BJ (cell line): Measurements from ENCODE around the gene JSRP1. TPM values are rescaled to one million over a fixed set of nuclear protein-coding genes. Genes with fewer than 3 reads are reported as not detected.

Experiments used
- CTCF ChIA-PET: fragments of 350-600 bp; formaldehyde crosslinking; extraction: SDS; loops from one replicate; lab custom pipeline; 2021; ENCODE audit warnings: antibody characterized with exemption, inconsistent platforms; lab: Yijun Ruan, JAX
- POLR2A ChIA-PET: fragments of 300-600 bp; sonication (Branson Sonifier 250); formaldehyde crosslinking; extraction: SDS; loops from one replicate; lab custom pipeline; 2021; ENCODE audit warnings: antibody characterized with exemption; lab: Charles Lee
- DNase-seq: peaks from one replicate; pipeline ENCODE4 v3.0.0-alpha.2; 2011; ENCODE audit warnings: low read depth
- H3K27me3 ChIP-seq: 2 replicates; pipeline ENCODE4 v1.6.0; 2011; ENCODE audit warnings: low read length; ENCODE audit not compliant: control insufficient read depth, insufficient read depth
- H3K36me3 ChIP-seq: 2 replicates; pipeline ENCODE4 v1.5.1; 2011; ENCODE audit warnings: low read length; ENCODE audit not compliant: control insufficient read depth, insufficient read depth
- H3K4me3 ChIP-seq: 2 replicates; pipeline ENCODE4 v1.5.1; 2011; ENCODE audit warnings: low read depth, mild to moderate bottlenecking, control low read depth, low read length
- CTCF ChIP-seq: IDR thresholded peaks from 2 replicates; pipeline ENCODE4 v1.5.1; 2011; ENCODE audit warnings: low read depth, mild to moderate bottlenecking, control low read depth, inconsistent platforms, low read length, moderate library complexity; ENCODE audit not compliant: insufficient read depth
- polyA plus RNA-seq: library from polyadenylated mRNA; depleted of rRNA; stranded (reverse); fragments of >200 nt; gene quantifications from 2 replicates; pipeline ENCODE4 v1.2.3, GENCODE V29; 2011

JSRP1 gene
- polyA plus RNA-seq, 1 experiment = not detected

GRCh38 chr19:2239771-2240770 is 16.1 kb downstream of the JSRP1 start:
- CTCF ChIA-PET = interaction anchor here (0.9 to 3.9 kb wide), 8 partner anchors 14 to 188 kb away, joined by 4 to 14 read pairs (median 5); no protein-coding TSS in a partner anchor
- no peaks in the 10 kb centered on the region for H3K27me3 ChIP-seq
- H3K36me3 ChIP-seq = peaks cover 14% of the 10 kb centered on the region
- POLR2A ChIA-PET = no interaction called here
- TF ChIP-seq CTCF = no peak
- H3K4me3 ChIP-seq = peak overlapping the region; percentile 48
- no peak for DNase-seq

- ChIA-PET POLR2A (interaction anchor here (1.2 kb wide), 1 partner anchor 30 kb away, joined by 3 read pairs; no protein-coding TSS in a partner anchor), CTCF (interaction anchor here (0.9 to 3.9 kb wide), 9 partner anchors 14 to 397 kb away, joined by 3 to 14 read pairs (median 5); no protein-coding TSS in a partner anchor)
- no peaks in the 10 kb centered on the region for H3K27me3 ChIP-seq
- no peak for DNase-seq
- H3K36me3 ChIP-seq = peaks cover 9% of the 10 kb centered on the region
- no peak for TF ChIP-seq CTCF
- peak overlapping the region; percentile 48 for H3K4me3 ChIP-seq
Measured at GRCh38 chr19:2239173-2239572, 17.0 kb downstream of the JSRP1 start.

- Histone ChIP-seq H3K4me3 (peak overlapping the region; percentile 83), H3K36me3 (peaks cover 9% of the 10 kb centered on the region), H3K27me3 (no peaks in the 10 kb centered on the region)
- CTCF ChIA-PET = interaction anchor here (0.7 to 2.9 kb wide), 6 partner anchors 24 to 398 kb away, joined by 3 to 13 read pairs (median 4); no protein-coding TSS in a partner anchor
- POLR2A ChIA-PET = no interaction called here
- TF ChIP-seq CTCF = no peak
- no peak for DNase-seq
Measured at GRCh38 chr19:2237869-2238153, 18.4 kb downstream of the JSRP1 start.

- TF ChIP-seq CTCF = no peak
- peaks cover 12% of the 10 kb centered on the region for H3K36me3 ChIP-seq
- CTCF ChIA-PET = interaction anchor here (0.7 to 2.0 kb wide), 5 partner anchors 35 to 79 kb away, joined by 3 to 7 read pairs (median 3); no protein-coding TSS in a partner anchor
- H3K27me3 ChIP-seq = no peaks in the 10 kb centered on the region
- DNase-seq = no peak
- POLR2A ChIA-PET = no interaction called here
- H3K4me3 ChIP-seq = peak overlapping the region; percentile 83
Measured at GRCh38 chr19:2237051-2237868, 19.0 kb downstream of the JSRP1 start.
